K562 (cell line): ENCODE results near the gene RREB1. TPM values are rescaled to one million over a fixed set of nuclear protein-coding genes. Genes with fewer than 3 reads are reported as not detected.

Source experiments
- CBX3 ChIP-seq, 2 experiments: IDR thresholded peaks; 1 replicate in 1 of 2; 2 replicates in 1 of 2; pipeline ENCODE4 v1.6.1; 2012; ENCODE audit warnings: inconsistent platforms in 2 of 2, low read length in 2 of 2, borderline replicate concordance in 1 of 2, control low read depth in 1 of 2
- CREBBP ChIP-seq: IDR thresholded peaks from one replicate; pipeline ENCODE4 v1.6.1; 2012; ENCODE audit warnings: low read depth, mild to moderate bottlenecking, control low read depth, inconsistent platforms, low read length
- KDM1A ChIP-seq, 2 experiments: fragments of 450-650 bp; IDR thresholded peaks; 2 replicates each; pipeline ENCODE4 v1.6.1; 2016; ENCODE audit warnings: mild to moderate bottlenecking in 2 of 2
- LEF1 ChIP-seq: fragments of 450-650 bp; IDR thresholded peaks from 2 replicates; pipeline ENCODE4 v1.6.1; 2016; ENCODE audit warnings: mild to moderate bottlenecking
- MTA2 ChIP-seq: fragments of 450-650 bp; IDR thresholded peaks from 2 replicates; pipeline ENCODE4 v1.6.1; 2016; ENCODE audit warnings: low read depth
- NFIC ChIP-seq: fragments of 450-650 bp; IDR thresholded peaks from 2 replicates; pipeline ENCODE4 v1.6.1; 2017; ENCODE audit warnings: mild to moderate bottlenecking, inconsistent platforms
- NRF1 ChIP-seq, 2 experiments: fragments of 450-650 bp; IDR thresholded peaks in 1 of 2; conservative IDR thresholded peaks in 1 of 2; 2 replicates each; pipeline ENCODE4 v1.6.1; 2014; ENCODE audit warnings: mild to moderate bottlenecking in 2 of 2
- SRF ChIP-seq, 2 experiments: fragments of 250-450, 450-650 bp in 1 of 2; sonication (Bioruptor Pico) in 1 of 2; sonication (generic) in 1 of 2; formaldehyde crosslinking; IDR thresholded peaks; 2 replicates each; pipeline versions ENCODE4 v1.5.0 to v1.5.1; 2020 to 2022; ENCODE audit warnings: mild to moderate bottlenecking in 1 of 2, missing genetic modification reagents in 1 of 2
- SRSF1 ChIP-seq: fragments of 200-400 bp; formaldehyde crosslinking; IDR thresholded peaks from 2 replicates; pipeline ENCODE4 v1.6.1; 2017; ENCODE audit warnings: mild to moderate bottlenecking, low read depth, low read length, moderate library complexity
- ZNF324 ChIP-seq: fragments of 250-450 bp; sonication (Bioruptor Pico); IDR thresholded peaks from 2 replicates; pipeline ENCODE4 v1.4.0; 2020; ENCODE audit warnings: mild to moderate bottlenecking
- polyA plus RNA-seq, 8 experiments: library from polyadenylated mRNA; depleted of rRNA in 4 of 8; stranded (reverse) in 5 of 8; unstranded in 3 of 8; fragments of >200 nt; fragmentation: Nextera tagmentation in 2 of 8; fragmentation: Illumina TruSeq in 1 of 8; extraction: Ambion mirVana in 2 of 8; extraction: Trizol in 1 of 8; gene quantifications; 2 replicates each; pipeline versions ENCODE4 v1.2.1 to v1.2.3, GENCODE V29; 2011 to 2014; ENCODE audit warnings: inconsistent platforms in 1 of 8, missing spikeins in 1 of 8
- total RNA-seq, 7 experiments: library from RNA; depleted of rRNA in 6 of 7; stranded (reverse); fragments of >200 nt in 6 of 7; fragmentation: Illumina TruSeq in 2 of 7; extraction: Trizol in 2 of 7; gene quantifications; 2 replicates each; pipeline versions ENCODE4 v1.2.1 to v1.2.3, GENCODE V29; 2011 to 2021; ENCODE audit warnings: low replicate concordance in 1 of 7
- TF ChIP-seq, protein P1 (sequence below): IDR thresholded peaks from 3 replicates; pipeline ENCODE4 v1.6.1; 2011; ENCODE audit warnings: borderline replicate concordance, mild to moderate bottlenecking; ENCODE audit not compliant: insufficient read length, insufficient read depth
- TF ChIP-seq, protein P2 (sequence below): sonication (generic); formaldehyde crosslinking; IDR thresholded peaks from 2 replicates; pipeline ENCODE4 v1.8.1; 2023; ENCODE audit warnings: mild to moderate bottlenecking, missing genetic modification reagents
- TF ChIP-seq, protein P3 (sequence below): fragments of 200-600 bp; sonication (generic); IDR thresholded peaks from one replicate; pipeline ENCODE4 v1.6.1; 2012; ENCODE audit warnings: mild to moderate bottlenecking, low read depth, low read length, inconsistent platforms

The RREB1 gene
- total and polyA plus RNA-seq, 9 of the 15 experiments (the other 6 are each of a cell fraction or from before 2014, with no cell fraction given) = 3.3 to 64.2 (median 19.3) TPM

DNA sequence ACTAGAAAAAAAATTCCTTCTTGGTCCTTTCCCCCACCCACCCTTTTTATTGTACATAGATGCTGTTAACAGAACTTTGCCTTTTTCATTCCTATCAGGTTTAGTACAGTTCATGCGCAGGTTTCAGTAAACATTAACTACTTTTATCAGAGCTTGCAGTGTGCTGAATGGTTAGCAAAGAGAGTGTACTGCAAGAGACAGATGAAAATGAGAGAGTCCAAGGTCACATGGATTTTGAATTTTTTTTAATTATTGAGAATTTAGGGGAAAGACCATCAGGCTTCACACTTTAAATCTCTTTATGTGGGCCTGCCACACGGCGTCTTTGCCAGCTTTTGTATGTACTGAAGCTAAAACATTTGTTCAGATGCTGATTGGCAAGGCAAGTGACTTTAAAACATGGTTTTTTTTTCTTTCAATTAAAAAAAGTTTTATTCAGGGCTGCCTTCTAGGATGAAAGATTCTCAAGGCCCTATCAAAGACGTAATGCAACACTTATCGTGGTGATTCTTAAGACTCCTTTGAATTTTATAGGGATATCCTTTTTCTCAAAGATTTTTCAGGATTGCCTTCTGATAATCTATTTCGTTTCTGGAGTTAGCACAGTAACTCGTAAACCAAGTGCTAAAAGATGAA, 32.2 kb downstream of the RREB1 start (continued):
- TF ChIP-seq, protein P1, sequence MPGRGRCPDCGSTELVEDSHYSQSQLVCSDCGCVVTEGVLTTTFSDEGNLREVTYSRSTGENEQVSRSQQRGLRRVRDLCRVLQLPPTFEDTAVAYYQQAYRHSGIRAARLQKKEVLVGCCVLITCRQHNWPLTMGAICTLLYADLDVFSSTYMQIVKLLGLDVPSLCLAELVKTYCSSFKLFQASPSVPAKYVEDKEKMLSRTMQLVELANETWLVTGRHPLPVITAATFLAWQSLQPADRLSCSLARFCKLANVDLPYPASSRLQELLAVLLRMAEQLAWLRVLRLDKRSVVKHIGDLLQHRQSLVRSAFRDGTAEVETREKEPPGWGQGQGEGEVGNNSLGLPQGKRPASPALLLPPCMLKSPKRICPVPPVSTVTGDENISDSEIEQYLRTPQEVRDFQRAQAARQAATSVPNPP = no peak
- TF ChIP-seq, protein P2, sequence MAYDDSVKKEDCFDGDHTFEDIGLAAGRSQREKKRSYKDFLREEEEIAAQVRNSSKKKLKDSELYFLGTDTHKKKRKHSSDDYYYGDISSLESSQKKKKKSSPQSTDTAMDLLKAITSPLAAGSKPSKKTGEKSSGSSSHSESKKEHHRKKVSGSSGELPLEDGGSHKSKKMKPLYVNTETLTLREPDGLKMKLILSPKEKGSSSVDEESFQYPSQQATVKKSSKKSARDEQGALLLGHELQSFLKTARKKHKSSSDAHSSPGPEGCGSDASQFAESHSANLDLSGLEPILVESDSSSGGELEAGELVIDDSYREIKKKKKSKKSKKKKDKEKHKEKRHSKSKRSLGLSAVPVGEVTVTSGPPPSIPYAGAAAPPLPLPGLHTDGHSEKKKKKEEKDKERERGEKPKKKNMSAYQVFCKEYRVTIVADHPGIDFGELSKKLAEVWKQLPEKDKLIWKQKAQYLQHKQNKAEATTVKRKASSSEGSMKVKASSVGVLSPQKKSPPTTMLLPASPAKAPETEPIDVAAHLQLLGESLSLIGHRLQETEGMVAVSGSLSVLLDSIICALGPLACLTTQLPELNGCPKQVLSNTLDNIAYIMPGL (CRISPR knock-in tag) = 0 out of 2 replicates have a peak, but pooled peaks have one; percentile 19
- TF ChIP-seq SRSF1 (no peak), NRF1 (conservative IDR thresholded peaks at IDR 0.05 in 1 of 2, IDR thresholded peaks at IDR 0.05 in 1 of 2) (peak; percentile 71 to 73), CREBBP (no peak), MTA2 (peak; percentile 35; the same call in 1 of the 2 replicates), SRF (CRISPR knock-in tag; IDR thresholded peaks at IDR 0.05) (no peak), CBX3 (IDR thresholded peaks at IDR 0.05; ENCODE audit: borderline replicate concordance in 1 of 2, low read length in 2 of 2) (no peak), LEF1 (no peak), NFIC (0 out of 2 replicates have a peak, but pooled peaks have one; percentile 11), ZNF324 (CRISPR knock-in tag) (0 out of 2 replicates have a peak, but pooled peaks have one; percentile 21), KDM1A (IDR thresholded peaks at IDR 0.05) (peak; percentile 40 to 50; a peak in 1 of 4 replicates)
- TF ChIP-seq, protein P3, sequence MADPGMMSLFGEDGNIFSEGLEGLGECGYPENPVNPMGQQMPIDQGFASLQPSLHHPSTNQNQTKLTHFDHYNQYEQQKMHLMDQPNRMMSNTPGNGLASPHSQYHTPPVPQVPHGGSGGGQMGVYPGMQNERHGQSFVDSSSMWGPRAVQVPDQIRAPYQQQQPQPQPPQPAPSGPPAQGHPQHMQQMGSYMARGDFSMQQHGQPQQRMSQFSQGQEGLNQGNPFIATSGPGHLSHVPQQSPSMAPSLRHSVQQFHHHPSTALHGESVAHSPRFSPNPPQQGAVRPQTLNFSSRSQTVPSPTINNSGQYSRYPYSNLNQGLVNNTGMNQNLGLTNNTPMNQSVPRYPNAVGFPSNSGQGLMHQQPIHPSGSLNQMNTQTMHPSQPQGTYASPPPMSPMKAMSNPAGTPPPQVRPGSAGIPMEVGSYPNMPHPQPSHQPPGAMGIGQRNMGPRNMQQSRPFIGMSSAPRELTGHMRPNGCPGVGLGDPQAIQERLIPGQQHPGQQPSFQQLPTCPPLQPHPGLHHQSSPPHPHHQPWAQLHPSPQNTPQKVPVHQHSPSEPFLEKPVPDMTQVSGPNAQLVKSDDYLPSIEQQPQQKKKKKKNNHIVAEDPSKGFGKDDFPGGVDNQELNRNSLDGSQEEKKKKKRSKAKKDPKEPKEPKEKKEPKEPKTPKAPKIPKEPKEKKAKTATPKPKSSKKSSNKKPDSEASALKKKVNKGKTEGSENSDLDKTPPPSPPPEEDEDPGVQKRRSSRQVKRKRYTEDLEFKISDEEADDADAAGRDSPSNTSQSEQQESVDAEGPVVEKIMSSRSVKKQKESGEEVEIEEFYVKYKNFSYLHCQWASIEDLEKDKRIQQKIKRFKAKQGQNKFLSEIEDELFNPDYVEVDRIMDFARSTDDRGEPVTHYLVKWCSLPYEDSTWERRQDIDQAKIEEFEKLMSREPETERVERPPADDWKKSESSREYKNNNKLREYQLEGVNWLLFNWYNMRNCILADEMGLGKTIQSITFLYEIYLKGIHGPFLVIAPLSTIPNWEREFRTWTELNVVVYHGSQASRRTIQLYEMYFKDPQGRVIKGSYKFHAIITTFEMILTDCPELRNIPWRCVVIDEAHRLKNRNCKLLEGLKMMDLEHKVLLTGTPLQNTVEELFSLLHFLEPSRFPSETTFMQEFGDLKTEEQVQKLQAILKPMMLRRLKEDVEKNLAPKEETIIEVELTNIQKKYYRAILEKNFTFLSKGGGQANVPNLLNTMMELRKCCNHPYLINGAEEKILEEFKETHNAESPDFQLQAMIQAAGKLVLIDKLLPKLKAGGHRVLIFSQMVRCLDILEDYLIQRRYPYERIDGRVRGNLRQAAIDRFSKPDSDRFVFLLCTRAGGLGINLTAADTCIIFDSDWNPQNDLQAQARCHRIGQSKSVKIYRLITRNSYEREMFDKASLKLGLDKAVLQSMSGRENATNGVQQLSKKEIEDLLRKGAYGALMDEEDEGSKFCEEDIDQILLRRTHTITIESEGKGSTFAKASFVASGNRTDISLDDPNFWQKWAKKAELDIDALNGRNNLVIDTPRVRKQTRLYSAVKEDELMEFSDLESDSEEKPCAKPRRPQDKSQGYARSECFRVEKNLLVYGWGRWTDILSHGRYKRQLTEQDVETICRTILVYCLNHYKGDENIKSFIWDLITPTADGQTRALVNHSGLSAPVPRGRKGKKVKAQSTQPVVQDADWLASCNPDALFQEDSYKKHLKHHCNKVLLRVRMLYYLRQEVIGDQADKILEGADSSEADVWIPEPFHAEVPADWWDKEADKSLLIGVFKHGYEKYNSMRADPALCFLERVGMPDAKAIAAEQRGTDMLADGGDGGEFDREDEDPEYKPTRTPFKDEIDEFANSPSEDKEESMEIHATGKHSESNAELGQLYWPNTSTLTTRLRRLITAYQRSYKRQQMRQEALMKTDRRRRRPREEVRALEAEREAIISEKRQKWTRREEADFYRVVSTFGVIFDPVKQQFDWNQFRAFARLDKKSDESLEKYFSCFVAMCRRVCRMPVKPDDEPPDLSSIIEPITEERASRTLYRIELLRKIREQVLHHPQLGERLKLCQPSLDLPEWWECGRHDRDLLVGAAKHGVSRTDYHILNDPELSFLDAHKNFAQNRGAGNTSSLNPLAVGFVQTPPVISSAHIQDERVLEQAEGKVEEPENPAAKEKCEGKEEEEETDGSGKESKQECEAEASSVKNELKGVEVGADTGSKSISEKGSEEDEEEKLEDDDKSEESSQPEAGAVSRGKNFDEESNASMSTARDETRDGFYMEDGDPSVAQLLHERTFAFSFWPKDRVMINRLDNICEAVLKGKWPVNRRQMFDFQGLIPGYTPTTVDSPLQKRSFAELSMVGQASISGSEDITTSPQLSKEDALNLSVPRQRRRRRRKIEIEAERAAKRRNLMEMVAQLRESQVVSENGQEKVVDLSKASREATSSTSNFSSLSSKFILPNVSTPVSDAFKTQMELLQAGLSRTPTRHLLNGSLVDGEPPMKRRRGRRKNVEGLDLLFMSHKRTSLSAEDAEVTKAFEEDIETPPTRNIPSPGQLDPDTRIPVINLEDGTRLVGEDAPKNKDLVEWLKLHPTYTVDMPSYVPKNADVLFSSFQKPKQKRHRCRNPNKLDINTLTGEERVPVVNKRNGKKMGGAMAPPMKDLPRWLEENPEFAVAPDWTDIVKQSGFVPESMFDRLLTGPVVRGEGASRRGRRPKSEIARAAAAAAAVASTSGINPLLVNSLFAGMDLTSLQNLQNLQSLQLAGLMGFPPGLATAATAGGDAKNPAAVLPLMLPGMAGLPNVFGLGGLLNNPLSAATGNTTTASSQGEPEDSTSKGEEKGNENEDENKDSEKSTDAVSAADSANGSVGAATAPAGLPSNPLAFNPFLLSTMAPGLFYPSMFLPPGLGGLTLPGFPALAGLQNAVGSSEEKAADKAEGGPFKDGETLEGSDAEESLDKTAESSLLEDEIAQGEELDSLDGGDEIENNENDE = no peak
